ENCODE data around the gene ARHGAP4.

ARHGAP4 gene

GRCh38 chrX:153961292-153961691 lies 35.2 kb upstream of the ARHGAP4 start:
- DNase-seq, result no peak

DNA sequence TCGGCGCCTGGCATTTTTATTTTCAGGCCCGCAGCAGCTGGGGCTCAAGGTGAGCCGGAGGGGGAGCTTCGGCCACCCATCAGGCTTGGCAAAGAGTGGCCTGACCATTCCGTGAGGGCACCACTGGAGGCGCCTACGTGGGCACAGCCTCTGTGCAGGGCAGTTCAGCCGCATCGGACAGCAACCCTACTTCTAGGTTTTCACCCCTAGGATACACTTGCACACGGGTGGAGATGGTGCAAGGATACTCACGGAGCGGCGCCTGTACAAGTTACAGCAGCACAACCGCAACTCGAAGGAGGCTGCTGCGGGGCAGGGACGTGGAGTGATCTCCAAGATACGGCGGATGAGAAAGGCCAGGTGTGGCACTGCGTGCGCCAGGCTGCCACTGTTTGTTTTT lies 34.7 kb upstream of the ARHGAP4 start:
- no peak for DNase-seq

DNA sequence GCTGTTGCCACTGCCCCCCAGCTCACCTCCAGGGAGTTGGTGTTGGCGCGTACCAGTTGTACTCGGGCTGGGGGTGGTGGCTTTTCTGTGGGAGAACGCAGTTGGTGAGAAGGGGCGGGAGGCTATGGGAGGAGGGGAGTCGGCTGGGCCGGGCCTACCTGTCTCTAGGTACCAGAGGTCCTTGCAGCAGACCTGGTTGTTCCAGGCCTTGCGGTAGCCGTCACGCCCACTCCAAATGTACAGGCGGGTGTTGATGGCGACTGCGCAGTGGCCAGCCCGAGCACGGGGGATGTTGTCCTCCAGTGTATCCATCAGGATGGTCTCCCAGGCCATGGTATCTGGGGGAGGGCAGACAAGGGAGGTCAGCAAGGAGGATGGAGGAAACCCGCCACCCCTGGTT lies 34.0 kb upstream of the ARHGAP4 start:
- DNase-seq, result no peak

- no peak for DNase-seq
These were observed 33.6 kb upstream of the ARHGAP4 start for GRCh38 chrX:153959649-153960048.

DNA sequence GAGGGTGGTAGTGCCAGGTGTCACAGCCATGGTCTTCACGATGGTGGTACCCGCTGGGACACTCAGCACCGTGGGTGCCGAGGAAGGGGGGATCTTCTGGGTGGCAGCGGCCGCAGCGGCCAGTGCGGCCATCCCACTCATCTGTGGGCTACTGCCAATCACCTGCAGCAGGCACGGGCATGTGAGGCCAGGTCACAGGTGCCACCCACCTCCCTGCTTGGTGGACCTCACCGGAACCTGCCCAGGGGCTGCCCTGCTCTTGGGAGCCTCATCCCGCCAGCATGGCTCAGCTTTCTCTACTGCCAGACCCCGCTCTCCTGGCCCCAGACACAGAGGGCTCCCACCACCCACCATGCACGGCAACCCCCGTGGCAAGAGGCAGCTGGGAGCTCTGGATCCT lies 32.5 kb upstream of the ARHGAP4 start:
- DNase-seq, result no peak

- DNase-seq, result no peak
These were observed 31.2 kb upstream of the ARHGAP4 start for GRCh38 chrX:153957224-153957623.

- DNase-seq, result no peak
These were observed 30.2 kb upstream of the ARHGAP4 start for GRCh38 chrX:153956044-153956907.

DNA sequence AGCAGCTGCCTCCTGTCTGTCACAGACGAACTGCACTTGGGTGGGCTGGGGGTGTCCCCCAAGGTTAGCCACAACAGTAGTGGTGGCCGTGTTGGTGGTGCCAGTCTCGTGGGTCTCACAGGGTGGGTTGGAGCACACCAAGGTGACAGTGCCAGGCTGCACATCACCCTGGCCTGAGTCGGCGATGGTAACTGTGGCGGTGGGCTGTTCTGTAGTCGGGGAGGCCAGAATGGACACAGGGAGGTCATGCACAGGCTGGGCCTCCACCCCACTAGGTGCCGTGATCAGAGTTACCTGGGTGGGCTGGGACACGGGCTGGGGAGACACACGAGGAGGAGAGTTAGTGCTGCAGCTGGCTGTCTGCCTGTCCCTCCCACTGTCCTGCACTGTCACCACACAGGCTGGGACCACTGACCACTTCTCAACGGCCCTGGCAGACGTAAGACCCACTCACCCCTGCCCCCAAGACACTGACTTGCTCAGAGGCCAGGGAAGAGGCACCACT lies 29.2 kb upstream of the ARHGAP4 start:
- no peak for DNase-seq

DNA sequence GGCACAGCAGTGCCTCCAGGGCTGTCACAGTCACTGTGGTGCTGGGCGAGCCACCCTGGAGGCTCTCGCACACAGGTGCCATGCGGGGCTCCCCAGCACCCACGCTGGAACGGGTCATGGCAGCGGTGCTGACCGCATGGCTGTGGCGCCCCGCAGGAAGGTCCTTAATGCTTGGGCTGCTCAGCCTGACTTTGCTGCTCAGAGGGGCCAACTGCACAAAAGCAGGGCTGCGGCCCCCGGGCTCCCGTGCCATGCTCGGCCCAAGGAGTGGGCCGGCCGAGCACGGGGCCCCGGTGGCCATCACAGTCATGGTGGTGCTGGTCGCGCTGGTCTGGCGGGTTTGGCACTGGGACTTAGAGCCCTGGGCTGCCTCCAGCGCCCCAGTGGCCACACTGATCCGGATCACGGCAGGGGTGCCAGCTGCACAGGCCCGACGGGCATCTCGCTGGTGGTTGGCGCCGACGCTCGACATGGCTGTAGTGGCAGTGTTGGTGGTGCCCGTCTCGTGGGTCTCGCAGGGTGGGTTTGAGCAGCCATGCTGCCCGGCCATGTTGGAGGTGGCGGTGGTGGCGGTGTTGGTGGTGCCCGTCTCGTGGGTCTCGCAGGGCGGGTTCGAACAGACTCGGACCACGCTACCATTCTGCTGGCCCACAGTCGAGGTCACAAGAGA lies 28.6 kb upstream of the ARHGAP4 start:
- no peak for DNase-seq

GRCh38 chrX:153953892-153954557 lies 28.0 kb upstream of the ARHGAP4 start:
- no peak for DNase-seq

DNA sequence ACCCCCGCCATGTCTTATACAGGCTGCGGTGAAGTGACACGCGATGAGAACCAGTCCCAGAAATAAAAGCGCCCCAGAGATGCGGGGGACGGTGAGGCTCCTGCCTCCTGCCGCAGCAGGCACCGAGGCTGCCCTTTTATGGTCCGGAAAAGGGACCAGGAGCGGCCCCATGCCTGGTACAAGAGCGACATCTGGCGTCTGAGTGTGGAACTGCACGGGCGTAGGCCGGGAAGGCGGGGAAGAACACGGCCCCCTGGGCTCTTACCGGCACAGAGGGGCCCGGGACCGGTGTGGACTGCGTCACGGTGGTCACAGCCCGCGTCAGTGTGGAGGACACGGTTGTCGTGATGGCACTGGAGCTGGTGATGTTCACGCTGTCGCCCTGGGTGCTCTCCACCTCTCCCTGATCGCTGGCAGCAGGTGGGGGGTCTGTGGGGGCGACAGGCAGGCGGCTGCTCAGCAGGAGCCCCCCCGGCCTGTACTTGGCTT lies 27.3 kb upstream of the ARHGAP4 start:
- DNase-seq, result peak; percentile 81

DNA sequence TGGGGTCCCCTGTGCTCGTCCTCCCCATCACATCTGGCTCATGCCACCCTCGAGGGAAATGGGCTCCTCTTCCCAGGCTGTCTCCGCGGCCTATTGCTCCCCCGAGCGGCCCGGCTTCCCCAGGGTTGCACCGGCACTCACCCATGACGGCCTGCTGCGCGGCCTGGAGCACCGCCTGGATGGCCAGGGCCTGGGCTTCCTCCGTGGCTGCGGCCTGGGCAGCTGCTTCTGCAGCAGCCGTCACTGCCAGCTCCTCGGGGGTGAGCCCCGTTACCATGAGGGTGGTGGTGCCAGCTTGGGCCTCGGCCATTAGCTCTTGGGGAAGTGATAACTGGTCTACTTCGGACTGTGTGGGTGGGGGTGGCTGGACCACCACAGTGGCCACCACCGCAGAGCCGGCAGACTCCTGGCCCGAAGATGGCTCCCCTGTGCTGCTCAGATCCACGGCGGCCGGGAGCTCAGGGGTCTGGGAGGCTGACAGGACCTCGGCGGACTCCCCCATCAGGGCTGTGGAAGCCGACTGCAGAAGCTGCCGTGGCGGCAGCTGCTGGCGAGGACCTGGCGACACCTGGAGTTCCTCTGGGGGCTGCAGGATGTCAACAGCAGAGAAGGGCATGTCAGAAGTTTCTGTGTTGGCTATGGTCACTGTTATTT lies 26.4 kb upstream of the ARHGAP4 start:
- DNase-seq, result no peak

GRCh38 chrX:153951683-153952372 lies 25.8 kb upstream of the ARHGAP4 start:
- DNase-seq, result no peak

DNA sequence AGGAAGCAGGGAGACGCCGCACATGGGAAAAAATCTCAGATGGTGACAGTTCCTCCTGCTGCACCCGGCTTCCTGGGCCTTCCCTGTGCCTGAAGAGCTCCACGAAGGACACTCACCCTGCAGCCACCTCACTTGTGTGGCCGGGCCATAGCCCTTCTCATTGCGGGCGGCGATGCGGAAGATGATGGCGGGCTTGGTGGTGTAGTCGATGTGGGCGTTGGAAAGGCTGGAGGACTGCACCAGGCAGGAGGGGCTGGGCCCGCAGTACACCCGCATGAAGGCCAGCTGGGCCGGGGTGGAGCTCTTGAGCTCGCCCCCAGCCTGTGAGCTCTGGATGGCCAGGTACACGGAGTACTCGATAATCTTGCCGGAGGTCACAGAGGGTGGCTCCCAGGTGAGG lies 24.1 kb upstream of the ARHGAP4 start:
- no peak for DNase-seq

GRCh38 chrX:153948847-153949805 lies 23.1 kb upstream of the ARHGAP4 start:
- DNase-seq, result no peak

DNA sequence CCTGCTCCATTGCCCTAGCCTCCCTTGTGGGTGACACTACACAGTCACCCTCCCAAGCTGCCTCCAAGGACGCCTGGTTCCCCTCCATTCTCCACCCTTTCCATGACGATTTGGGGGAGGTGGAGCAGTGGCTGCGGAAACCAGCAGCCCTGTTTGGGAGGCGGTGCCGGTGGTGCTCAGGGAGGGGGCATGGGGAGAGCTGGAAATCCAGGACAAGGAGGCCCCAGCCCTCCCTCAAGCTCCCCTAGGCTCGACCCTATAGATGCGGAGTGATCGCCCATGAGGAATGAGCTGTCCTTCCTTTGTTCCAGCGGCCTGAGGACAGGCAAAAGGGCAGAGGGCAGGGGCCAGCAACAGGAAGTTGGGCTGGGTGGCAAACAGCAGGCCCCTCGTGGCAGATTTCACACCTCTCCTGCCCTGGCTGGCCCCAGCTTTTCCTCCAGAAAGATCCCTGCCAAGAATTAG lies 22.0 kb upstream of the ARHGAP4 start:
- DNase-seq, result no peak

GRCh38 chrX:153947009-153947769 lies 21.1 kb upstream of the ARHGAP4 start:
- DNase-seq, result peak; percentile 85

DNA sequence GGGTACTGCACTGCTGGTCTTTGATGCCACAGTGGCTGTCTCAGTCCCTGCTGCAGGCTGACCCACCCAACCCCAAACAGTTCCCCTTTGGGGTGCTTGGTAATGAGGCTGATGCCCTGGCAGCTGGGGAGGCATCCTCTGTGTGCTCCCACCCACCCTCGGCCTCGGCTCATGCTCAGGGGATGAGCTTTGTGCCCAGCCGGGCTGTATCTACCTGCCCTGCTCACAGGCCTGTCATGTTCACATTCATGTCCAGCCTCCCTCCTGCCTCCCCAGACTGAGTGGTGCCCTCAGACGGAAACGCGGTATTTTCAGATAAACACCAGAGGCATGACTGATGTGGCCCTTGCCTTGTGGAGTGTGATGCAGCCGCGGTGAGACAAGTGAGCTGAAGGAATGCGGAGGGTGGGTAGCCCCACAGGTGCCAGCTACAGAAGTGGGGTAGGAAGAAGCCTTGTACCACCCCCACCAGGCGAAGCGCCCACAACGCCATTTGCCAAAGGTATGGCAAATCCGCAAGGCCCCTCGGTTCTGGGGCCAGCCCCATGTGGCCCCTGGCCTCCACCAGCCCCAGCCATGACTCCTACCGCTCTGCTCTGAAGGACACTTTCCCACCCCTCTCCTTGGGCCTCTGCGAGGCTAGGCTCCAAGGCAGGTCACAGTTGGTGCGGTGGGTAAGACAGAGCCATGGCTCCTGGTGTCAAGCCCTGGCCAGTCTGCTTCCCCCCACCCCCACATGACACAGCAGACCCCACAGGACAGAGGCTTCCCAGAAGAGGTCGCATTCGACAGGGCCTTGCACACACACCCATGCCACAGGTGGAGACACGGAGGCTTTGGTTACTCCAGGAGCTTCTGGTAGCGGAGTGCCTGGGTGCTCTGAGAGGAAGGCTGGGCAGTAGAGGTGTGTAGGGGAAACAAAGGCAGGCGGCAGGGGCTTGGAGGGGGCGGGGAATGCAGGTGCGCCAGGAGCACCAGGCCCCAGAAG lies 20.2 kb upstream of the ARHGAP4 start:
- DNase-seq, result no peak

DNA sequence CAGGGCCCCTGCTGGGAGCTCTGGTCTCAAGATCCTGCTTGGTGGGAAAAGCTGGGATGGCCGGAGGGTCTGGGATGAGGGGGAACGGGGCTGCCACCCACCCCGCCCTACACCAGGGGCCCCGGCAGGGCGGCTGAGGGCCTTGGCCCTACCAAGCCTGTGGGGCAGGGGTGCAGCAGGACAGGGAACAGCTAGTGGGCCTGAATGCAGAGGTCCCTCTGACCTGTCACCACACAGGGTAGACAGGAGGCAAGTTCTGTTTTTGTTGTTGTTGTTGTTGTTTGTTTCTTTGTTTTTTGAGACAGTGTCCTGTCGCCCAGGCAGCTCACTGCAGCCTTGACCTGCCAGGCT lies 18.7 kb upstream of the ARHGAP4 start:
- DNase-seq, result no peak
